ENCODE results near the gene AKR1D1.

- TF ChIP-seq JUND (IDR thresholded peaks at IDR 0.05): no peak
- TF ChIP-seq EGR1 (IDR thresholded peaks at IDR 0.05; ENCODE audit: low read depth): no peak
- no peak for TF ChIP-seq CTCF (IDR thresholded peaks at IDR 0.05 in 2 of 3, conservative IDR thresholded peaks at IDR 0.05 in 1 of 3; ENCODE audit: borderline replicate concordance in 1 of 3, insufficient read depth in 1 of 3, low read depth in 2 of 3, low read length in 2 of 3)
- no peak for TF ChIP-seq EZH2 (IDR thresholded peaks at IDR 0.05)
- TF ChIP-seq YY1 (IDR thresholded peaks at IDR 0.05; ENCODE audit: extremely low read depth, insufficient replicate concordance, low read depth, low read length): no peak
- TF ChIP-seq POLR2A (IDR thresholded peaks at IDR 0.05; ENCODE audit: borderline replicate concordance, extremely low read depth, insufficient read depth, insufficient read length): no peak
- no peak for TF ChIP-seq POLR2AphosphoS5 (IDR thresholded peaks at IDR 0.05; ENCODE audit: low read depth, low read length)
Observed at GRCh38 chr7:138070908-138071307, 5.4 kb upstream of the AKR1D1 start.
